HG03520 (cell line): ENCODE data around the gene FAM171A2.

Source experiments
- ATAC-seq: cut with Tn5 transposase; IDR thresholded peaks from one replicate; pipeline ENCODE4 v1.9.1; 2021; ENCODE audit warnings: mild to moderate bottlenecking, moderate library complexity; ENCODE audit not compliant: unreplicated experiment

Gene FAM171A2

DNA sequence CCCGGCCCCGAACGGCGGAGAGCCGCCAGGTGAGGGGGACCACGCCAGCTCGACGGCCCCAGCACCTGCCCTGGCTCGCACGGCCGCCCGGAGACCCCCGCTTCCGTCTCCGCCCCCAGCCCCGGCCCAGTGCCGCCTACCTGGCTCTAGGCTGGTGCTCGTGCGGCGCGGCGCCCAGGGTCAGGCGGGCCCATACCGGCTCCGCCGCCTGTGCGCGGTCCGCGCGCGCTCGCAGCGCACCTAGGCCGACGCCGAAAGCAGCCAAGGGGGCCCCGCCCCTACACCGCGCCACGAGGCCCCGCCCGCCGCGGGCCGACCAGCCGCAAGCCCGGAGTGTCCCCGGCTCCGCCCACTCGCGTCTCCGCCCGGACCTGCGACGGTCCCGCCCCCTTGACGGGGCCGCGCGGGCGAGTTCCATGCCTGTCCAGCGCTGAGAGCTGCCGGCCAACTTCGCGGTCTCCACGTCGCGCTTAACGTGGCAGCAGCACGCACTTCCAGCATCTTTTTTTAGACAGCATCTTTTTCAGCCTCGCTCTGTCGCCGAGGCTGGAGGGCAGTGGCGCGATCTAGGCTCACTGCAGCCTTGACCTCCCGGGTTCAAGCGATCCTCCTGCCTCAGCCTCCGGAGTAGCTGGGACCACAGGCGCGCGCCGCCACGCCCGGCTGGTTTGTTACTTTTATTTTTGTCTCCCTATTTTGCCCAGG lies 38.9 kb downstream of the FAM171A2 start, which contains the start of gene SLC25A39:
SLC25A39 (minus strand) TSS at position 253 of the 705 bp plus-strand sequence. CDS start 1,261 bp downstream, outside the sequence.
- ATAC-seq = peak; percentile 59

DNA sequence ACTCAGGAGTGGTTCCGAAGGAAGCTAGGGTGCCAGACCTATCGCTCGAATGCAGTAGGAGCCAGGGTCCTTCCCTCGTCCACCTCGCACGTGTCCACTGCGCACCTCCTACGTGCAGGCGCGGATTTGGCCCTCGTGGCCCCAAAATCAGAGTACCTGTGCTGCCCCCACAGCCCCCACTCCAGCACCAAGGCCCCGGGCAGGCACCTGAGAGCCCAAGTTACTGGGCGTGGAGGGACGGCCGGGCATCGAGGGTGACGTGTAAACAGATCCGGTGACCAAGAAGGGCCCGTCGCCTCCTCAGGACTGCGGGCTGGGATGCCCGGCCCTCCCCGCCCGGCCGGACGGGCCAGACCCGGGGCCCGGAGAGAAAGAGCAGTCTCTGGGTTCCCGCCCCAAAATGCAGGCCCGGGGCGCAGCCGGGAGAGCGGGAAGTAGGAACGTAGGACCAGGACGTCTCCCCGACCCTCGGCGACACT lies 39.5 kb downstream of the FAM171A2 start:
- ATAC-seq = no peak

DNA sequence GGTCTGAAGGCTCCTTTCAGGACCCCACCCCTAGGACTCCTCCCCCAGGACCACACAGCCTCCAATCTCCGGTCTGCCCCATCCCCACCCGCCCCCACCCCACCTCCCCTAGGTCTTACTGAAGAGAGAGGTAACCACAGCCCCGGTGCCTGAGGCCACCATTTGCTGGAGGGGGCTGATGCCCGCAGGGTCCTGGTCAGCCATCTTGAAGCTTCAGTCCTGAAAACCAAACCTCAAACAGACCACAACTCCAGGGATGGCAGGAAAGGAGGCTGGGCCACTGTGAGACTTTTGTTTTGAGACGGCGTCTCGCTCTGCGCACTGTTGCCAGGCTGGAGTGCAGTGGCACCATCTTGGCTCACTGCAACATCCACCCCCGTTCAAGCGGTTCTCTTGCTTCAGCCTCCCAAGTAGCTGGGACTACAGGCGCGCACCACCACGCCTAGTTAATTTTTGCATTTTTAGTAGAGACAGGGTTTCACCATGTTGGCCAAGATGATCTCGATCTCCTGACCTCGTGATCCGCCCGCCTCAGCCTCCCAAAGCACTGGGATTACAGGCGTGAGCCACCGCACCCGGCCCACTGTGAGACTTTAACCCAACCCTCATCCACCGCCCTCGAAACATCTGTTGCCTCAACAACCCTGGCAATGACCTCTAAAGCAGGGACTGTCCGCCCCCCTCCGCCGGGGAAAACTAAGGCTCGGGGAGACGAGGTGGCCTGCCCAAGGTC lies 40.1 kb downstream of the FAM171A2 start:
- ATAC-seq = no peak

DNA sequence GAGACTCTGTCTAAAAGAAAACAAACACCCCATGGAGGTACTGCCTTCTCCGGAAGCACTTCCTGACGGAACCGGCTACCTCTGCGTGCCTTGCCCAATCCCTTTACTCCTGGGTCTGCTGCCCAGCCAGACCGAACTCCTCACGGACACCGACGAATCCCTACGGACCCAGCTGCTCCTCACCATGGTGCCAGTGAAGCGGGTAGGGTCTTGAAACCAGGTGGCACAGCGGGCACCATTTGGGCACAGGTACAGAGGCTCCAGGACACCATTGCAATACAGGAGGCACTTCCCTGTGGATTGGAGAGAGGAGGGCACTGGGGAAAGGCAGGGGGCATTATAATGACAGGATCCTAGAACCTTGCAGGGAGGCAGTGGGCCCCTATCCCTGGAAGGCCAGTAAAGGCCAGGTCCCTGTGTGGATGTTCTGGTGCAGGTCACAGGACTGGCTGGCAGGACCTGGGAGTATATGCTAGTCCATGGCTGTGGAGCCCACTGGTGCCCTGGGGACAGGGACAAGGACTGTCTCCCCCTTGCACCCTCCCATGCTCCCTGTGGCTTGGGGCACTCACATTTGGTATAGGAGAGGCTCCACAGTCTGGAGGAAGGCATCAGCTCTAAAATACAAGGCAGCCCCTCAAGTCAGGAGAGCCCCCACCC lies 41.3 kb downstream of the FAM171A2 start:
- ATAC-seq = no peak

DNA sequence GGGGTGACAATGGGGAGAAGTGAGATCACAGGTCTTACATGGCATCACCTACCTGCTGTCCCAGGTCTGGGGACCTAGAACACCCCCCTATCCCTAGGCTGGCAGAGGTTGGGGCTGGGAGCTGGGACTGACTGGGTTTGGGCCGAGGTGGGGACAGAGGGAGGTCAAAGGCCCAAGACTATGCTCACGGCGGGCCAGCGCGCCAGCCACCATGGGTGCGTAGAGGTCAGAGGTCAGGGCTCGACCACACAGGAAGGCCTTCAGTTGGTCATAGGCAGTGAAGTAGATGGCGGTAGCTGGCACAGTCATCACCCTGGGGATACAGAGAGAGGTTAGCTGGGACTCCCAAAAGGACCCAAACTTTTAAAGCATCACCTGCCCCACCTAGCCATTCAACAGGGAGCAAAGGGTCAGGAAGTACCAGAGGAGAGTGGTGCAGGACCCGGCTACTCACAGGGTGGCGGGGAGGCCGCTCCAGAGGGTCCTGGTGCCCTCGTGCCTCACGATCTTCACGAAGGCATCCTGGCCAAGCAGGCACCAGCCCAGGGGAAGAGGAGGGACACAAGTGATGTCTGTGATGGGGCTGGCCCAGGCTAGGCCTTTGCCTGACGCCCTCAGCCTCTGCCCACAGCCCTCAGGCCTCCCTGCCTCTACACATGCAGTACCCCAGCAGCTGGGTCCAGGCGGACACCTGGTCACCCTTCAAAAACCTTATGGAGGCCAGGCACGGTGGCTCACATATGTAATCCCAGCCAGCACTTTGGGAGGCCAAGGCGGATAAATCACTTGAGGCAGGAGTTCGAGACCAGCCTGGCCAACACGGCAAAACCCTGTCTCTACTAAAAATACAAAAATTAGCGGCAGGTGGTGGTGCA lies 42.2 kb downstream of the FAM171A2 start:
- no peak for ATAC-seq

DNA sequence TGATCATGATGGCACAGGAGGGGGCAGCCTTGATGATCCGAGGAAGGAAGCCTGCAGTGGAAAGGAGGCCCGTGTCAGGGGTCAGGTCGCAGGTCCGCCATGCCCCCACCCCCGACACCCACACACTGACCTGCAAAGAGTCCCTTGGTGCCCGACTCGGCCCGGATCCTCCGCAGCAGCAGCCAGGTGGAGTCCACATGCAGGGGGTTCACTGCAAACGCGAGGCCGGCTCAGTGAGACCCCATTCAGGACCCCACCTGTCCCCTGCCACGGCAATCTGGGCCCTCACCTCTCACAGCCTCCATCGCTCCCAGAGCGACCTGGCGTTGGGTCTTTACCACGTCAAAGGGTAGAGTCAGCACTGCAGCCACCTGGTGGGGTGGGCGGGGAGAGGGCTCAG lies 43.6 kb downstream of the FAM171A2 start:
- no peak for ATAC-seq

DNA sequence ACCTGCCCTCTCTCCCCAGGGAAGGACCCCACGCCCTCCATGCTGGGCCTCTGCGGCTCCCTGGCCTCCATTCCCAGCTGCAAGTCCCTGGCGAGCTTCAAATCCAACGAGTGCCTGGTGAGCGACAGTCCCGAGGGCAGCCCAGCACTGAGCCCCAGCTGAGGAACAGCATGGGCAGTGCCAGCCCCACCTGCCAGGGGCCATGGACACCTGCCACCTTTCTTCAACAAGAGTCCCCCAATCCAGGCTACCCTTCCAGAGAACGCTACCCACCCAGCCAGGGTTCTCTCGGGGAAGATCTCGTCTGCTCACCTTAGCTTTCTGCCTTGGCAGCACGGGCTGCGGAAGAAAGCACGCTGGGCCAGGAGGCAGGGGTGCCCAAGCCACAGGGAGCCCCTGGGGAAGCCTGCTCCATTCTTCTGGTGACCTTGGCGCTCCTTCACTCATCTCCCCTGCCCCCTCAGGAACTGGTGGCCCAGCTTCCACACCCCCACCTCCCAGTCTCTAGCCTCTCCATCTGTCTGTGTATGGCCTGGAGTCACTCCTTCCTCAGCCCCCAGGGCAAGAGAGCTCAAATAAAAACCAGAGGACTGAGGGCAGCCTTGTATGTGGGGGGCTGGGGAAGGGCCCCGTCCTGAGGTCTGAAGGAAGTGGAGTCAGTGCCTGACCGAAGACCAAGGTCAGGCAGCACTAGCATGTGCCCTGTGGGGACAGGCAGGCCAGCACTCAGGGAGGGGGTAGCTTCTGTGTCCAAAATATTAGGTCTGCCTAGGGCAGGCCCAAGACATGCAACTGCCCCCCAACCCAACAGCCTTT lies 45.4 kb downstream of the FAM171A2 start:
- ATAC-seq = no peak

DNA sequence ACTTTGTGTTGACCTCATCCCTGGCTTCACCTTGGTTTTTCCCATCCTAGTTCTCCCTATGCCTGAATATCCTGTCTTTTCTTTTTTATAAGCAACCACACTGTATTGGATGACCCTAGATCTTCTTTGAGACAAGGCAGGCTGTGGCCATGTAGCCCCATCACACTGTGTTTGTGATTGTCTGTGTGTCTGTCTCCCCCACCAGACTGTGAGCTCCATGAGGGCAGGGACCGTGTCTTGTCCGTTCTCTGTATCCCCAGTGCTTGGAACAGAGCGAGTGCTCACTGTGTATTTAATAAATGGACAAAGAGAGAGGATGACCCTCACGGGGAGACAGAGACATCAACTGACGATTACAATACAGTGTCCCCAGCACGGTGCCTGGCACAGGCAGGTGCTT lies 46.1 kb downstream of the FAM171A2 start:
- no peak for ATAC-seq

DNA sequence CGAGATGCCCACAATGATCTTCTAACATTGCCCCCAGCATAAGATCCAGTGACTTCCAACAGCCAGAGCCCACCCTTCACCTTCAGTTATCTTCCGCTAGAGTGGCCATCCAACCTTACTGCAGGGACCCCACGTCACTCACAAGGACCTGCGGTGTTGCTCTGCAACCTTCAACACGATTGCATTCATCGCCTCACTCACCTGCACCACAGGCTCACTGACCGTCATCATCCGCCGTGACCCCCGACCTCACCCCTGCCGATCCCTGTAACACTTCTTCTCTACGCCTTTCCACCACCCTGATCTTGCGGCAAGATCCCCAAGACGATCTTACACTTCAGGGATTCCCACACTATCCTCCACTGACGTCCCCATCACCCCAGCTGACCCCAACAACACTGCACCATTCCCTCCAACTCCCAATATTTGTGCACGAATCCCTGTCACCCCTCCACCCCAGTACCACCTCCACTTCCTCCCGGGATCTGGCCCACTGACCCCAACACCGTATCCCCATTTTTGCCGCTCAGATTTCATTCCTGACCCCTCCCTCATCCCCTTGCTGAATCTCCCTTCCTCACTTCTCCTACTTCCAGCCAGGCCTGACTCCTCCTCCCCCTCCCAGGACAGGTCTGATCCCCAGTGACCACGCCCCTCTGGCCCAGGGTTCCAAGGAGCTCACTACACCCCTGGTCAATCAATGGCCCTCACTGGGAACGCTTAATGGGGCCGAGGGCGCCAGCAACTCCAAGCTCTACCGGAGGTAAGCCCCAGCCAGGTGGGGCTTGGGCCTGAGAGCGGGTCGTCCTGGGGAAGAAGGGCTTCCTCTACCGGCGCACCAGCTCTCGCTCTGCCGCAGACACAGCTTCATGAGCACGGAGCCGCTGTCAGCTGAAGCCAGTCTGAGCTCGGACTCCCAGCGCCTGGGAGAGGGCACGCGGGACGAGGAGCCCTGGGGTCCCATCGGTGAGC lies 47.6 kb downstream of the FAM171A2 start:
- no peak for ATAC-seq

DNA sequence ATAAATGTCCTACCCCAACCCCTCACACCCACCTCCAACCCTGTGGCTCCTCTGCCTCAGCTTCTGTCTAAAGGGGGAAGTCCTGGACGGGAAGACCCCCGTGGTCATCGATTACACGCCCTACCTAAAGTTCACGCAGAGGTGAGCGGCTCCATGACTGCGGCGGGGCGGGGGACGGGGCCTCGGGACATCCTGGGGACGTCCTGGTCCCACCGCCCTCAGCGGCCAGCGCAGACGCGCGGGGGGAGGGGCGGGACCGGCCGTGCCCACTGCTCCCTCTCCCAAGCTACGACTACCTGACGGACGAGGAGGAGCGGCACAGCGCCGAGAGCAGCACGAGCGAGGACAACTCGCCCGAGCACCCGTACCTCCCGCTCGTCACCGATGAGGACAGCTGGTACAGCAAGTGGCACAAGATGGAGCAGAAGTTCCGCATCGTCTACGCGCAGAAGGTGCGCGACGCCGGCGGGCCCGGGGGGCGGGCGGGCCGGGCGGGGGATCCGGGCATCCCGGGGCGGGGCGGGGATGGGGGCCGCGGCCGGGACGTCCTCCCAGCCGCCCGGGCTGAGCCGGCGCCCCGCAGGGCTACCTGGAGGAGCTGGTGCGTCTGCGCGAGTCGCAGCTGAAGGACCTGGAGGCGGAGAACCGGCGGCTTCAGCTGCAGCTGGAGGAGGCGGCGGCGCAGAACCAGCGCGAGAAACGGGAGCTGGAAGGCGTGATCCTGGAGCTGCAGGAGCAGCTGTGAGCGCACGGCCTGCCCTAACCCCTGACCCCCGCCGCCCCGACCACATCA lies 48.6 kb downstream of the FAM171A2 start:
- no peak for ATAC-seq

DNA sequence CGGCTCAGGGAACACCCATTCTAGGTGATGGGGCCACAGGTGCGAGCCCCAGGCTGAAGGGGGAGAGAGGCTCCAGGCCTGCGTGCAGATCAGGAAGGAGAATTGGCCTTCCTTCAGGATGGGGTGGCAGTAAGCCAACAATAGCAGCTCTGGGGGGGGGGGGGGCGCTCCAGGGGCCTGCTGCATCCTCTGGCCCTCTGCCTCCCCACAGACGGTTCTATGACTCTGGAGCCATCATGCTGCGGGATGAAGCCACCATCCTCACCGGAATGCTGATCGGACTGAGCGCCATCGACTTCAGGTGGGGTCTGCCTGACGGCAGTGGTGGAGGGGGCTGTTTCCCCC lies 49.2 kb downstream of the FAM171A2 start:
- ATAC-seq = no peak

DNA sequence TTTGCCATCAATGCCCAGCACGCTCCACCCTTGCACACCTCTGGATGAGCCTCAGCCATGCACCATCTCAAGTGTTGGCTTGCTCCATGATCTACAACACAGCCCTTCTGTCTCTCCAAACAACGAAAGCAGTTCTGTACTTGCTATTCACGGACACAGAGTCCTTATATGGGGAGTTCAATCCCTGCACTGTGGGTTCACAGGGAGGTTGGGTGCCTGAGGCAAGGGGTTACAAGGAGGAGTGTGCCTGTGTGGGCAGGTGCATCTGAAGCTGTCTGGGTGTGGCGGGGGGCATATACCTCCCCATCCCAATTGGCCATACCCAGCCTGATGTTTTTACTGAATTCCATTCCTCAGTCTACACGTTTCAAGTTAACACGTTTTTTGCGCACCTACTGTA lies 49.6 kb downstream of the FAM171A2 start:
- no peak for ATAC-seq

DNA sequence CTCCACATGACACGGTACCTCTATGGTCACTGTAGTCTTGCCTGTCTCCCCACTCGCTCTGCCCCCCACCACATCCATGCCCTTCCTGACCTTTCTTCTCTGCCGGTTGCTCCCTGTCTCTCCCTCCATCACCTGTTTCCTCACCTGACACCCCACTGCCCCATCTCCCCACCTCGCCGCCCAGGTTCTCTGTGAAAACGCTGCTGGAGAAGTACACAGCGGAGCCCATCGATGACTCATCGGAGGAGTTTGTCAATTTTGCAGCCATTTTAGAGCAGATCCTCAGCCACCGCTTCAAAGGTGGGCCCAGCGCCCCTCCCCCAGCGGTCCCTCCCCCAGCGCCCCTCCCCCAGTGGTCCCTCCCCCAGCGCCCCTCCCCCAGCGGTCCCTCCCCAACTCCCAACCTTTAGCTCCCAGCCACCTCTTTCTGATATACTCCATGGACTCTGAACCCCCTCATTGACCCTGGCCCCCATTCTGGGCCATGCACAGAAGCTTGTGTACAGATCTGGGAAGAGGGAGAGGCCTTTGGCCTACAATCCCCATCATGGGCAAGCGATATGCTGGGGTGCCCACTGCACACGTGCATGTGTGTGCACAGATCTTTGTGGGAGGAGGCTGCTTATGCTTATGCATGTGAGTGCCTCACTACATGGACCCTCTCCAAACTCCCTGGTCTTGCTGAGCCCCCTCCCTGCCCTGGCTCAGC lies 51.1 kb downstream of the FAM171A2 start:
- no peak for ATAC-seq

DNA sequence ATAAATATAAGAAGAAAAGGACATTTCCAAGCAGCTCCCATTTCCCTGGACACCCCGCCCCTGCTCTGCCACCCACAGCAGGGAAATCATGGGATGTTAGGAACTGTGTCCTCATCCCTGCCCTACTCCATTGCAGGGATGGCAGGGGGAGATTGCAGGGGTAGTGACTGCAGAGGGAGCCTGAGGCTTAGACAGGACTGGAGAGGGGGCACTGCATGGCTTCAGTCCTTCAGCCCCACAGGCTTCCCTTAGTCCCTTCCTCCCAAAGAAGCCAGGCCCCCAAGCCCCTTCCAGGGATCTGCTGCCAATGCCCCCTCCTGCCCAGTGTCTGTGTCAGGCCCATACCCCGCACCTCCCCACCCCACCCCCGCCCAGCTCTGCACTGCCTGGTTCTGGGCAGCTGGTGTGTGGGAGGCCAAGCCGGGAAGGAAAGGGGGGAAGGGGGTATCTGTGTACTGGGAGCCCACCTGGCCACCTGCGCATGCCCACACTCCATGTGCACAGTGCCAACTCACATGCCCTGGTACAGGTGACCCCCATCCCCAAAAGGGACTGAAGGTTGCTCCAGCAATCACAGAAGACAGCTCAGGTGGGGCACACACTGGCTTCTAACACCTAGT lies 52.0 kb downstream of the FAM171A2 start:
- no peak for ATAC-seq

DNA sequence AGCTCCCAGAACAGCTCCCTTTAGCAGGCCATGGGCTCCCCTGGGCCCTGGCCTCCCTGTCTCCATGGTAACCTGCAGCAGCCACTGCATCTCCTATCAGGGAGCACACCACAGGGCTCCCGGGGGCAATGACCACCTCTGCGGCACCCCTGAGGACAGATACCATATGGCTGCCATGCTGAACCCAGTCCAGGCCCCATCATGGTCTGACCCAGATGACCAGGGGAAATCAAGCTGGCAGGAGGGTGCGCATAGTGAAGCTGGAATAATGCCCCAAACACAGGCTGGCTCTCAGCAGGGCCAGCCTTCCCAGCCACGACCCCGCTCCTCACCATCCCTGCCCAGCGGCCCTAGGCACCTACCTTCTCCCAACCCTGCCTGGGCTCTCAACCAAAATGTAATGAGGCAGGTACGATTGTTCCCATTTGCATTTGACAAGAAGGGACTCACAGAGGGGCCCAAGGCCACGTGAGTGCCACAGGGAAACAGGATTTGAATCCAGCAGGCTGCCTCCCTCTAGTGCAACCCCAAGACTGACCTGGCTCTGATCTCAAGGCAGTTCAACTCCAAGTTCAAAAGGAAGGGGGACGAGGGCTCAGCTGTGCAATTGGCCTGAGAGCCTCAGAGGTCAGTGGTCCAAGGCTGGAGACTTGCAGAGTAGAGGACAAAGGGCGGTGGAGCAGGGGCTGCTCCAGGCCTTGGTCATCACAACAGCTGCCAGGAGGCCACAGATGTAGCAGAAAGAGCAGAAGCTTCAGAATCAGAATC lies 52.9 kb downstream of the FAM171A2 start:
- no peak for ATAC-seq

DNA sequence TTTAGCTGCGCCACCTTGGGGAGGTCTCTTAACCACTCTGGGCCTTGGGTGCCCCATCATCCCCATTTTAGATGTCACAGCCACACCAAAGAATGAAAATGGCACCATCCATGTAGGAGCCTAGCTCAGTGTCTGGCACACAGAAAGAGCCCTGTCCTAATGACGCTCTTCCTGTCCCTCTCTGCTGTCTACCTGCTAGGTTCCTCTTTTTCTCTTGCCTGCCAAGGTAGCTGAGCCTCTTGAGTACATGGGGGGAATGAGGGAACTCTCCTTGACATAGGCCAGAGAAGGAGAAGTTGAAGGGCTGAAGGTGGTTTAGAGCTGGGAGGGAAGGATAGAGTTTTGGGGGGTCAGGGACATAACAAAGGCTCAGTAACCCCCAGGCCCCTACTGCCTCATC lies 53.5 kb downstream of the FAM171A2 start:
- no peak for ATAC-seq
